ENCODE measurements around the gene REV1.

The REV1 gene

GRCh38 chr2:99448556-99448955 lies 41.3 kb downstream of the REV1 start:
- no peak for DNase-seq (ENCODE audit: low read depth in 2 of 2)

- DNase-seq (ENCODE audit: low read depth in 2 of 2): no peak
Measured at GRCh38 chr2:99445065-99445464, 44.8 kb downstream of the REV1 start.

GRCh38 chr2:99444222-99444621 lies 45.6 kb downstream of the REV1 start:
- DNase-seq (ENCODE audit: low read depth in 2 of 2): no peak

GRCh38 chr2:99442837-99443236 lies 47.0 kb downstream of the REV1 start:
- DNase-seq (ENCODE audit: low read depth in 2 of 2): no peak

DNA sequence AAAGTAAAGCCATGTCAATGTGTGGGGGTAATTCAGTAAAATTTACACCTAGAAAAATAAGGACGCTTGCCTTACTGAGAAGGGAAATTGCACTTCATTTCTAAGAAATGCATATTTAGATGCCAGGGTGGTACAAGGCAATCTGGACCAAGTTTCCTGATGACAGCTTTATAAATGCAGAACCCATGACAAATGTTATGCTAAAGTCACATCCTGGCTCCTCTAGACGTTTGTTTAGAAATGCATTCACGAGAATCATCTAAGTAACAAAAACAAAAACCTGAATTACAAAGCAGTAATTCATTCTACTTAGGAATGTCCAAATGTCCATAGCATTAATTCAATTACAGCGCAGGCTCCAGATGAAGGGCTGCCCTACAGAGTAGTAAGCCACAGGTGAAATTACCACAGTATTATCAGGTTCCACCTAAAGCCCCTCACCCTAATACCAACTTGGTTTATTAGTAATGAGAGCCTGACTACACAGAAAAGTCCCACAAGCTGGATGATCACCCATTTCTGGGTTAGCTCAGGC lies 49.8 kb downstream of the REV1 start:
- no peak for DNase-seq (ENCODE audit: low read depth in 2 of 2)

DNA sequence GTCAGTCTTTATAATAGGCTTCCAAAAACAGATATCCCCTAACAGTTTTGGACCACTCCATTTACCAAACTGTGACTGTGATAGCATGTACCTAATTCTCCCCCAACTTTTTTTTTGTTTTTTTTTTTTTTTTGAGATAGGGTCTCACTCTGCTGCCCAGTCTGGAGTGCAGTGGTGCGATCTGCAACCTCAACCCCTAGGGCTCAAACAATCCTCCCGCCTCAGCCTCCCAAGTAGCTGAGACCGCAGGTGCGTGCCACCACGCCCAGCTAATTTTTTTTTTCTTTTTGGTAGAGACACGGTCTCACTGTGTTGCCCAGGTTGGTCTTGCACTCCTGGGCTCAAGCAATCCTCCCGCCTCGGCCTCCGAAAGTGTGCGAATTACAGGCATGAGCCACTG lies 52.9 kb downstream of the REV1 start:
- no peak for DNase-seq (ENCODE audit: low read depth in 2 of 2)

DNA sequence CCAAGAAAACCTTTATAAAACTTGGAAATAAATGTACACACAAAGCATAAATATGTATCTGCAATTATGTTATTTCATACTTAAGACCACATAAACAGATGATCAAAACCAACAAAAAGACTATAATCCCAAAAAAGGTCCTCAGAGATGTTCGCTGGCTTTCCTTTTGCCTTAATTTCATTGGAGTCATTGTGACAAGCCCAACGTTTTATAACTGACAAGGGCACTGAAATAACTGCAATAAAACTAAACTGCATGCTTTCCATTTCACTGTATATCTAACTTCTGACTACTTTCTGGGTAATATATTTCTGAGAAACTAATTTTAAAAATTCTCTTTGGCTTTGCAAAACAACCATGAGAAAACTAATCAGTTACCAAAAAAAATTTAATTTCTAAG lies 56.5 kb downstream of the REV1 start:
- no peak for DNase-seq (ENCODE audit: low read depth in 2 of 2)

DNA sequence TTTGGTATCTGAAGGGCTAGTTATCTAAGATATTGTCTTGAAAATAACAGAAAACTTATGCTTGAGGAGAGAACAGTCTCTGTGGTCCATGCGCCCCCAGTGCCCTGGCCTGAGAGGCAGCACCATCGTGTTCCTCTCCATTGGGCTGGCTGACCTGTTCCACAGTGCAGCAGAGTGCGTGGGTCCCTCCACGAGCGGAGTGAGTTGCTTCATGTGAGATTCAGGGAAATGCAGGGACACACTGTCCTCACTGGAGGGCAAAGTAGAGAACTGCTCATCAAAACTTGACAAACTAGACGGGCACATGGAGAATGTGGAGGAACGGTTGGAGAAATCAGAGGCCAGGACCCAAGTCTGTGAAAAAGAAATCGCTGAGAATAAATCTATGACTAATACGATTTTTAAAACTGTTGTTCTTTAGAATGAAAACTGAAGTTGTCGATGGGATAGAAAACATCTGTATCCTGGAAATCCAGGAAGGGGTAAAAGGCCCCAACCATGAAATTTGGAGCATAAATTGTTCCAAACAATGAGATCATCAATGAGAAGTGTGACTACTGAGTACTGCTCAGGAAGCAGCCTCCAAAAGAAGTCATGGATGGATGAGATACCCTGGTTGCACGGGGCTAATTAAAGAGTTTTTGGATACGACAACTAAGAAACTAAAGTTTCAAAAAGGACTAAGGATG lies 58.1 kb downstream of the REV1 start:
- DNase-seq (ENCODE audit: low read depth in 2 of 2): no peak

DNA sequence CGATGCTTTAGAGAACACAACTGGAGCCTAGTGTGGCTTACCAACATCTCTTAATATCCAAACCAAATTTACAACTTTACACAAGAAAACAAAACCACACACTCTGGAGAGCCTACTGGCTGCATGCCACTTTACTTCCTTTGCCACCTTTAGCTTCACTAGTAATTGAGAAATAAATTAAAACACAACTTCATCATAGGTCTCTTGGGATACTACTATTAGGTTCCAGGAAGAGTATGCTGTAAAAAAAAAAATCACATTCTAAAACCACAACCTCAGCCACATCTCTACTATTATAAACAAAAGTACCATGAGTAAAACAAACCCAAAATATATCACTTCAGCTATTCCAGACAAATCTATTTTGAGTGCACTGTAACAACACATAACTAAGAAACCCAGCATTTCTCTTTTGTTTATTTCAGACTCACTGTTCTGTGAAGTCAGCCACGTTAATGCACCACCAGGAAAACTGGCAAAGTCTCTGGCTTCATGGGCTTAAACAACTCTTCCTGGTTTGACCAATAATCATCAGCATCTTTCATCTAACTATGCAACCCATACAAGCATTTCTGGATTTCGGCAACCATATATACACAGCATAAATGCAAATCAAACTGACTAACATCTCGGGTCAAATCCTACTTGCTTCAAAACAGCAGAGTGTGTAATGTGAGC lies 59.1 kb downstream of the REV1 start:
- DNase-seq (ENCODE audit: low read depth in 2 of 2): no peak

DNA sequence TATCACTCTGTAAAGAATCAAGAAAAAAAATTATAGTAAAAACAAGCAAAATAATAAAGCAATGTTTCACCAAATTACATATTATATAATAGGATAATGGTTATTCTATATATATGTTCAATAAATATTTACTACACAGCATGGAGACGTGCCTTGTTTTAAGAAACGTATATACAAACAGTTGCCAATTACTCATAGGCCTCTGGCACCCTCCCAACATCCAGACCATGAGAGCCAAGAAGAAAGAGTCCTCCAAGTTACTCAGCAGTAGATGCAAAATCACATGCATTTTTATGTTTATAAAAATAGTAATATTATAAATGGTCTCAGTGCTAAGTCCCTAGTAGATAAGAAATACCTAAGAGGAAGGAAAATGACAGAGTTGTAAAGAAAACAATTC lies 64.8 kb downstream of the REV1 start:
- DNase-seq (ENCODE audit: low read depth in 2 of 2): no peak

GRCh38 chr2:99424371-99424770 lies 65.4 kb downstream of the REV1 start:
- no peak for DNase-seq (ENCODE audit: low read depth in 2 of 2)

GRCh38 chr2:99422599-99422998 lies 67.2 kb downstream of the REV1 start:
- DNase-seq (ENCODE audit: low read depth in 2 of 2): no peak

DNA sequence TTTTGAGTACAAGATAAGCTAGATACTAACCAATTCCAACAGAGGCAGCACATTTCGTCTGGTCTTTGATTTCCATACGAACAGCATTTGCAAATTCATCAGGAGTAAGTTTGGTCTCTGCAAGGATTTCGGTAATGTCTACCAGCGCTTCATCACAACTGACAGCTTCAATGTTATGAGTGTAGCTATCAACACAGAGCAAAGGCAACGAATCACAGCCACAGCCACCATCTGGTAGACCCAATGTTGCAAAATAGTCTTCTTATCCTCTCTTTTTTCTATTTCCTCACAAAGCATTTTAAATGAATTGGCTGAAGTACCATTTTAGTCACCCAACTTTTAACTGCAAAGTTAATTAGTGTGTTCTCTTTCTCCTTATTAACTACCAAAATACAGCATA lies 68.3 kb downstream of the REV1 start:
- no peak for DNase-seq (ENCODE audit: low read depth in 2 of 2)

DNA sequence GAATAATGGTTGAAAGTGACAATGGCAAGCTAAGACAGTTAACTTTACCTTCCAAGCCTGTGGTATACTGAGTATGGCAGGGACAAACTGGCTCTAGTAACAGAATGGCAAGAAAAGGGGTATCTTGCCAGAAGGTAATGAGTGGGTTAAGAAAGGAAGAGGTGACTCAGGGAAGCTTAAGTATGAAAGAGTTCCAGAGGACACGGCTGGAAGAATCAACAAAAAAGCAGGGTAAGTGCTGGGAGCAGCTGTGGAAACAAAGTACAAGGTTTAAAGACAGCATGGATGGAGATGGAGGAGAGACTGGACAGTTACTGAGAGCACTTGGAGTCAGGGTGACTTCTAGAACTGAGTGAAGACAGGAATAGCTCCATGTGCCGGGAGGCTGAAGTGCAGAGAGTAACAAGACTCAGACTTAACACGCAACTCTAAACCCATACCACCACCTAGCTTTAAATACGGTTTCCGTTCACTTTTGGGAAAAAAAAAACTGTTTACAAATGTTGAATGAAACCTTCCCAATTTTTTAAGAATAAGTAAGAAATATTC lies 69.0 kb downstream of the REV1 start:
- no peak for DNase-seq (ENCODE audit: low read depth in 2 of 2)

- no peak for DNase-seq (ENCODE audit: low read depth in 2 of 2)
Measured at GRCh38 chr2:99420031-99420430, 69.8 kb downstream of the REV1 start.

GRCh38 chr2:99417396-99417795 lies 72.4 kb downstream of the REV1 start:
- DNase-seq (ENCODE audit: low read depth in 2 of 2): no peak

GRCh38 chr2:99414566-99414965 lies 75.3 kb downstream of the REV1 start:
- DNase-seq (ENCODE audit: low read depth in 2 of 2): no peak

GRCh38 chr2:99410276-99410675 lies 79.5 kb downstream of the REV1 start:
- no peak for DNase-seq (ENCODE audit: low read depth in 2 of 2)

DNA sequence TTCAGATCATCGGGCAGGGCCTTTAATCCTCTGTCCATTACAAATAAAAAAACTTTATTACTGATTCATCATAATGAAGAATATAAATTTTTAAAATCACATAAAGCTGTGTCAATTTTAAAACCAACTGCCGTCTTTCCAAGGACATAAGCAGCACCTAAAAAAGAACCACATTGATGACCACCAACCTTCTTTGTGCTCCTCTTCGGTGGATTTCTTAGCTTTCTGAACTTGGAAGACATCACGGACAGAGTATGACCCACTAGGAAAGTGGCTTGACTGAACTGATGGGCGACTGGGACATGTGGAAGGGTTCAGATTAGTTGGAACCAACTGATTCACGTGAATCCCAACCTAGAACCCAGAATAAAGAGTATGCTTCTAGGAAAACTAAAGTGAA lies 83.7 kb downstream of the REV1 start:
- no peak for DNase-seq (ENCODE audit: low read depth in 2 of 2)

GRCh38 chr2:99404797-99405669 lies 84.8 kb downstream of the REV1 start:
- DNase-seq (ENCODE audit: low read depth in 2 of 2): no peak

DNA sequence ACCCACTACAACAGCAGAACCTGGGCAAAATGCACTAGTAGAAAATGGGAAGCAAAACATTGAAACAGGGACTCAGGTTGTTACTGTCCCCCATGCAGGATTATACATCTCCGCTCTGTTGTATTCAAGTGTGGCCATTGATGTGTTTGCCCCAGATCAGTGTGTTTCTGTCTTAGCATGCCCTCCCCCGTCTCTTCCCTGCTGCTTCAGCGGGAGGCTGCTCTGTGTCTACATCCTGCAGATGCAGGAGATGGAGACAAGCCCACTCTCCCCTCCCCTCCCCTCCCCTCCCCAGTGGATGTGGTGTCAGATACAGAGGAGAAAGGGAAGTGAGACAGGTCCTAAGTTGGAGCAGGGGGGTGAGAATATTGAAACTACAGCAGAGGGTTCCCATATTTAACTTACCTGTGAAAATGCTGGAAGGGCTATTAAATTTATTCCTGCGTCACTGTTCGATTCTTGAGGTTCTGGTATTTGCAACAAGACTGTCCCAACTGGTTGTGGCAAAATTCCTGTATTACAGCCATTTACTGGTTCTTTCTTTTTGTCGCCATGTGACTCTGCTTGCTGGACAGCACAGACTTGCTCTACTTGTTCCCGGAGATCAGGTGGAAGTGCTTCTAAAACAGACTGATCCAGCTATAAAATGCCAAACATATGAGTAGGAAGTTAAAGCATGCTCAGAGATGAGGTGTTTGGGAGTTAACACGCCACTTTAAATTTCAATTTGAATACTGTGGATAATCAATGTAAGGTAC lies 85.6 kb downstream of the REV1 start:
- DNase-seq (ENCODE audit: low read depth in 2 of 2): no peak
